ENCODE results near the gene TBCK. TPM values are rescaled to one million over a fixed set of nuclear protein-coding genes. Genes with fewer than 3 reads are reported as not detected.

The TBCK gene
- total RNA-seq, 1 donor from 2014 or later: 25.8 TPM

GRCh38 chr4:106315476-106315967 lies 487 bp downstream of the TBCK start:
- H3K79me2 ChIP-seq (ENCODE audit: insufficient read depth, low read length): peaks cover 89% of the 10 kb centered on the region
- no peaks in the 10 kb centered on the region for H3K36me3 ChIP-seq (ENCODE audit: insufficient read depth, low read length)
- Mint-ChIP-seq H3K27me3 (ENCODE audit: low read depth, unreplicated experiment) (no peaks in the 10 kb centered on the region), H3K4me3 (ENCODE audit: unreplicated experiment) (no peak overlapping the region), H3K36me3 (ENCODE audit: low read depth, unreplicated experiment) (no peaks in the 10 kb centered on the region), H3K27ac (ENCODE audit: unreplicated experiment) (no peak overlapping the region), H3K9me3 (ENCODE audit: unreplicated experiment) (no peaks in the 10 kb centered on the region), H3K4me1 (ENCODE audit: low read depth, unreplicated experiment) (peaks cover 20% of the 10 kb centered on the region)
- peak overlapping the region; percentile 97 for H3K9ac ChIP-seq (ENCODE audit: low read length)
- peak overlapping the region; percentile 99 for H3K27ac ChIP-seq (ENCODE audit: low read depth, low read length)
- no peak for TF ChIP-seq CTCF (IDR thresholded peaks at IDR 0.05; ENCODE audit: insufficient read depth, low read depth, low read length)
- no peak for TF ChIP-seq EZH2 (IDR thresholded peaks at IDR 0.05; ENCODE audit: insufficient read depth, low read length)
- H3K27me3 ChIP-seq (ENCODE audit: insufficient read depth, low read length): no peaks in the 10 kb centered on the region
- no peaks in the 10 kb centered on the region for H4K20me1 ChIP-seq (ENCODE audit: insufficient read depth, low read length)
- H3K4me2 ChIP-seq (ENCODE audit: low read length): peak overlapping the region; percentile 93
- H3K4me1 ChIP-seq (ENCODE audit: insufficient read depth, low read length): peaks cover 25% of the 10 kb centered on the region
- peak overlapping the region; percentile 72 for H2AFZ ChIP-seq (ENCODE audit: low read depth, low read length)
- DNase-seq (ENCODE audit: low read depth) (peak; percentile 23), FAIRE-seq (peak; percentile 84)
- peak overlapping the region; percentile 92 for H3K4me3 ChIP-seq (ENCODE audit: insufficient read depth, low read depth, low read length)
- no peaks in the 10 kb centered on the region for H3K9me3 ChIP-seq (ENCODE audit: insufficient read depth, low read depth, low read length)

- Histone ChIP-seq H3K4me3 (ENCODE audit: insufficient read depth, low read depth, low read length) (peak overlapping the region; percentile 92), H3K9ac (ENCODE audit: low read length) (peak overlapping the region; percentile 97), H3K4me1 (ENCODE audit: insufficient read depth, low read length) (peaks cover 25% of the 10 kb centered on the region), H2AFZ (ENCODE audit: low read depth, low read length) (no peak overlapping the region), H4K20me1 (ENCODE audit: insufficient read depth, low read length) (no peaks in the 10 kb centered on the region), H3K79me2 (ENCODE audit: insufficient read depth, low read length) (peaks cover 85% of the 10 kb centered on the region), H3K27me3 (ENCODE audit: insufficient read depth, low read length) (no peaks in the 10 kb centered on the region), H3K27ac (ENCODE audit: low read depth, low read length) (peak overlapping the region; percentile 99), H3K4me2 (ENCODE audit: low read length) (peak overlapping the region; percentile 93), H3K9me3 (ENCODE audit: insufficient read depth, low read depth, low read length) (no peaks in the 10 kb centered on the region), H3K36me3 (ENCODE audit: insufficient read depth, low read length) (no peaks in the 10 kb centered on the region)
- FAIRE-seq: peak; percentile 37
- Mint-ChIP-seq H3K27me3 (ENCODE audit: low read depth, unreplicated experiment) (no peaks in the 10 kb centered on the region), H3K4me3 (ENCODE audit: unreplicated experiment) (no peak overlapping the region), H3K36me3 (ENCODE audit: low read depth, unreplicated experiment) (no peaks in the 10 kb centered on the region), H3K4me1 (ENCODE audit: low read depth, unreplicated experiment) (peaks cover 20% of the 10 kb centered on the region), H3K9me3 (ENCODE audit: unreplicated experiment) (no peaks in the 10 kb centered on the region), H3K27ac (ENCODE audit: unreplicated experiment) (no peak overlapping the region)
- no peak for DNase-seq (ENCODE audit: low read depth)
- TF ChIP-seq CTCF (IDR thresholded peaks at IDR 0.05; ENCODE audit: insufficient read depth, low read depth, low read length) (no peak), EZH2 (IDR thresholded peaks at IDR 0.05; ENCODE audit: insufficient read depth, low read length) (no peak)
Measured at GRCh38 chr4:106314960-106315359, 1.0 kb downstream of the TBCK start.

- peaks cover 13% of the 10 kb centered on the region for H3K4me1 Mint-ChIP-seq (ENCODE audit: low read depth, unreplicated experiment)
- peaks cover 25% of the 10 kb centered on the region for H3K4me1 ChIP-seq (ENCODE audit: insufficient read depth, low read length)
- H3K4me2 ChIP-seq (ENCODE audit: low read length): no peak overlapping the region
- H3K9me3 ChIP-seq (ENCODE audit: insufficient read depth, low read depth, low read length): no peaks in the 10 kb centered on the region
- no peaks in the 10 kb centered on the region for H3K36me3 Mint-ChIP-seq (ENCODE audit: low read depth, unreplicated experiment)
- no peak overlapping the region for H2AFZ ChIP-seq (ENCODE audit: low read depth, low read length)
- no peak overlapping the region for H3K4me3 Mint-ChIP-seq (ENCODE audit: unreplicated experiment)
- H4K20me1 ChIP-seq (ENCODE audit: insufficient read depth, low read length): no peaks in the 10 kb centered on the region
- peaks cover 3% of the 10 kb centered on the region for H3K36me3 ChIP-seq (ENCODE audit: insufficient read depth, low read length)
- H3K27ac ChIP-seq (ENCODE audit: low read depth, low read length): peak overlapping the region; percentile 23
- peak; percentile 6 for DNase-seq (ENCODE audit: low read depth)
- H3K9ac ChIP-seq (ENCODE audit: low read length): no peak overlapping the region
- peak overlapping the region; percentile 60 for H3K27ac Mint-ChIP-seq (ENCODE audit: unreplicated experiment)
- peaks cover 72% of the 10 kb centered on the region for H3K79me2 ChIP-seq (ENCODE audit: insufficient read depth, low read length)
- H3K9me3 Mint-ChIP-seq (ENCODE audit: unreplicated experiment): no peaks in the 10 kb centered on the region
- no peaks in the 10 kb centered on the region for H3K27me3 ChIP-seq (ENCODE audit: insufficient read depth, low read length)
- H3K4me3 ChIP-seq (ENCODE audit: insufficient read depth, low read depth, low read length): no peak overlapping the region
- no peaks in the 10 kb centered on the region for H3K27me3 Mint-ChIP-seq (ENCODE audit: low read depth, unreplicated experiment)
- TF ChIP-seq EZH2 (IDR thresholded peaks at IDR 0.05; ENCODE audit: insufficient read depth, low read length) (no peak), CTCF (IDR thresholded peaks at IDR 0.05; ENCODE audit: insufficient read depth, low read depth, low read length) (no peak)
- no peak for FAIRE-seq
Measured at GRCh38 chr4:106312997-106313522, 2.9 kb downstream of the TBCK start.

All from astrocyte (in vitro differentiated cells and primary cell).